Glutamatergic neuron (in vitro differentiated cells): ENCODE measurements around the gene EFCAB6. TPM values are rescaled to one million over a fixed set of nuclear protein-coding genes. Genes with fewer than 3 reads are reported as not detected.

Experiments used
- DNase-seq: peaks from one replicate; pipeline ENCODE4 v3.0.0; 2022
- H3K27ac Mint-ChIP-seq: one replicate; pipeline ENCODE4 v1.8.0; 2020; ENCODE audit warnings: mild to moderate bottlenecking, mixed read lengths, inconsistent platforms; ENCODE audit not compliant: unreplicated experiment
- H3K27me3 Mint-ChIP-seq: one replicate; pipeline ENCODE4 v1.8.0; 2020; ENCODE audit warnings: mild to moderate bottlenecking, moderate library complexity, mixed read lengths, inconsistent platforms; ENCODE audit not compliant: unreplicated experiment
- H3K36me3 Mint-ChIP-seq: one replicate; pipeline ENCODE4 v1.8.0; 2020; ENCODE audit warnings: mild to moderate bottlenecking, mixed read lengths, inconsistent platforms; ENCODE audit not compliant: unreplicated experiment
- H3K4me1 Mint-ChIP-seq: one replicate; pipeline ENCODE4 v1.8.0; 2020; ENCODE audit warnings: mild to moderate bottlenecking, low read depth, mixed read lengths, inconsistent platforms; ENCODE audit not compliant: unreplicated experiment
- H3K4me3 Mint-ChIP-seq: one replicate; pipeline ENCODE4 v1.8.0; 2020; ENCODE audit warnings: mild to moderate bottlenecking, mixed read lengths, inconsistent platforms; ENCODE audit not compliant: unreplicated experiment
- H3K9me3 Mint-ChIP-seq: one replicate; pipeline ENCODE4 v1.8.0; 2020; ENCODE audit warnings: mild to moderate bottlenecking, moderate library complexity, mixed read lengths, inconsistent platforms; ENCODE audit not compliant: unreplicated experiment
- CTCF ChIP-seq: fragments of 200-600 bp; sonication (generic); IDR thresholded peaks from one replicate; pipeline ENCODE4 v1.5.0; 2021; ENCODE audit not compliant: partially characterized antibody, unreplicated experiment
- total RNA-seq: library from RNA; stranded (reverse); fragmentation: NEBNext Ultra II Directional; extraction: Animal tissue kit (Norgen Biotek cat#: 25700); gene quantifications from one replicate; pipeline ENCODE4 v1.2.1, GENCODE V29; 2021; ENCODE audit not compliant: unreplicated experiment

The EFCAB6 gene
- total RNA-seq, 1 donor from 2014 or later = 0.96 TPM

- Mint-ChIP-seq H3K36me3 (peaks cover 13% of the 10 kb centered on the region), H3K27me3 (peaks cover 5% of the 10 kb centered on the region), H3K27ac (no peak overlapping the region), H3K4me1 (peaks cover 2% of the 10 kb centered on the region), H3K9me3 (peaks cover 18% of the 10 kb centered on the region), H3K4me3 (no peak overlapping the region)
- no peak for TF ChIP-seq CTCF
- no peak for DNase-seq
Measured at GRCh38 chr22:43580271-43580750, 231.8 kb downstream of the EFCAB6 start.

DNA sequence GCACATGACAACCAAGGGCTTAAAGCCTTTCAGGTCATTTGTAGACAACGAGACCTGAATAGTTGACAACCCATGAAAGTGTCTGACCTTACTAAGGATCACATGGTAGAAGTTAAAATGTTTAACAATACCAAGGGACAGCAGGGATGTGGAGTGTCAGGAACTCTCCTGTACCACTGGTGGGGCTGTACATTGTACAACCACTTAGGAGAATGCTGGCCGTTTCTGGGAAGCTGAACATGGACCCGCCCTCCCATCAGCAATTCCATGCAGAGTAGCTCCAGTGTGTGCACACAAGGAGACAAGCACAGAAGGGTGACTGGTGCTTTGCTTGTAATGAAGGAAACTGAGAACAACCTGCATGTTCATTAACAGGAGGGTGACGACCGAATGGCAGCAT is 237.4 kb downstream of the EFCAB6 start:
- no peaks in the 10 kb centered on the region for H3K4me1 Mint-ChIP-seq
- peaks cover 2% of the 10 kb centered on the region for H3K27me3 Mint-ChIP-seq
- no peak overlapping the region for H3K4me3 Mint-ChIP-seq
- no peaks in the 10 kb centered on the region for H3K36me3 Mint-ChIP-seq
- no peak overlapping the region for H3K27ac Mint-ChIP-seq
- DNase-seq = no peak
- no peak for TF ChIP-seq CTCF
- H3K9me3 Mint-ChIP-seq = no peaks in the 10 kb centered on the region

DNA sequence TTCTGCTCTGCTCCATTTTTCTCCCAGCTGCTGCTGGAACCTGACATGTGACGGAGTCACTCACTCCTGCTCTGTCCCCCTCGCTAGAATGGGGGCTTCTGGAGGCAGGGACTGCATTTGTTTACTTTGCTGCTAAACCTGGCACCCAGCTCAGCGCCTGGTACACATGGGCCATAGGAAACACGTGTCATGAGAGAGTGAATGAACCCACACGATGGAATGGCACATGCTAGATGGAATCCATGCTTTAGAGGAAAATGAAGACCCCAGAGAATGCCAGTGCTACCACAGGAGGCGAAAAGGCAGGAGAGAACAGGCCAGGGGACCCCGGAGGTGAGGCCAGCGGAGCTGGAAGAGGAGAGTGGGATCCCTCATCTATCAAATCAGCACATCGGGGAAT is 239.4 kb downstream of the EFCAB6 start:
- H3K4me1 Mint-ChIP-seq = no peaks in the 10 kb centered on the region
- TF ChIP-seq CTCF = no peak
- H3K9me3 Mint-ChIP-seq = no peaks in the 10 kb centered on the region
- DNase-seq = no peak
- no peak overlapping the region for H3K4me3 Mint-ChIP-seq
- H3K36me3 Mint-ChIP-seq = no peaks in the 10 kb centered on the region
- H3K27ac Mint-ChIP-seq = no peak overlapping the region
- H3K27me3 Mint-ChIP-seq = peaks cover 3% of the 10 kb centered on the region

GRCh38 chr22:43571181-43571580 is 240.9 kb downstream of the EFCAB6 start:
- TF ChIP-seq CTCF = no peak
- no peak overlapping the region for H3K4me3 Mint-ChIP-seq
- H3K9me3 Mint-ChIP-seq = peaks cover 3% of the 10 kb centered on the region
- no peaks in the 10 kb centered on the region for H3K36me3 Mint-ChIP-seq
- peaks cover 3% of the 10 kb centered on the region for H3K27me3 Mint-ChIP-seq
- H3K27ac Mint-ChIP-seq = no peak overlapping the region
- DNase-seq = no peak
- no peaks in the 10 kb centered on the region for H3K4me1 Mint-ChIP-seq

DNA sequence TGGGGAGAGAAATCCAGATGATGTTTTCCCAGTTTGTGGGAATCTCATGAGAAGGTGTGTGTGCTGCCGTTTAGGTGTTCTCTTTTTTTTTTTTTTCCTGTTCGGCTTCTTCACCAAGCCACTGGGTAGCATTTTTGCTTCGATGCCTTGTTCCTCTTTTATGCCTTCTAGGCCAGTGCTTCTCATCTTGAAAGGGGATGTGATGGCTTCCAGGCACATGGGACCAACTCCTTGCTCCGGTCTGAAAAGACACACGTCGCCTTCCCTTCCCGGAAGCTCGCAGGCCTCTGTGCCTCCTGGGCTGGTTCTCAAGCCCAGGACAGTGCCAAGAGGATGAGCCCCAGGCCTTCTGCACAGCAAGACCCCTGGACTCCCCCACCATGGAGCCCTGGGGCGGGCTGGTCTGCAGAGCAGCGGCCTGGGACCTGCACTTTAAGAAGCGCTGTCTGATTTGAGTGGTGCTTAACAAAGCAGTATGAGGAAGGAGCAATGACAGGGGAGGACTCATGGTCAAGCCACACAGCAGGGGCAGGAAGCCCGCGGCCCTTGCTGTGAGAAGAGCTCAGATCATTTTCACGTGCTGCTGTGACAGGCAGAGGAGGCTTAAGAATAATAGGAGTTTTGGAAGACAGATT is 241.5 kb downstream of the EFCAB6 start:
- no peak for DNase-seq
- no peaks in the 10 kb centered on the region for H3K4me1 Mint-ChIP-seq
- H3K4me3 Mint-ChIP-seq = no peak overlapping the region
- H3K36me3 Mint-ChIP-seq = no peaks in the 10 kb centered on the region
- H3K9me3 Mint-ChIP-seq = peaks cover 3% of the 10 kb centered on the region
- H3K27ac Mint-ChIP-seq = no peak overlapping the region
- H3K27me3 Mint-ChIP-seq = peaks cover 3% of the 10 kb centered on the region
- TF ChIP-seq CTCF = no peak
